Rectal smooth muscle tissue (tissue), 1 donor: ENCODE data around the gene TOM1L2.
A peak's percentile ranks its signal among the peaks of the same experiment; 100 is the strongest.
"Not testable (repeated sequence)": the region's sequence is repeated elsewhere in the genome, so short reads cannot be mapped to it uniquely, and the experiment has no call there.

Experiments used
- H3K27ac ChIP-seq: one replicate; pipeline ENCODE4 v1.7.0; 2013; ENCODE audit warnings: low read depth, low read length, inconsistent platforms
- H3K27me3 ChIP-seq: one replicate; pipeline ENCODE4 v1.7.0; 2013; ENCODE audit warnings: low read length; ENCODE audit not compliant: control insufficient read depth, insufficient read depth
- H3K36me3 ChIP-seq: one replicate; pipeline ENCODE4 v1.7.0; 2013; ENCODE audit warnings: low read length; ENCODE audit not compliant: control insufficient read depth, insufficient read depth
- H3K4me1 ChIP-seq: one replicate; pipeline ENCODE4 v1.7.0; 2013; ENCODE audit warnings: low read length; ENCODE audit not compliant: control insufficient read depth, insufficient read depth
- H3K4me3 ChIP-seq: one replicate; pipeline ENCODE4 v1.7.0; 2013; ENCODE audit warnings: low read length
- H3K9ac ChIP-seq: one replicate; pipeline ENCODE4 v1.7.0; 2013; ENCODE audit warnings: low read length

TOM1L2 gene

GRCh38 chr17:17921192-17922069 lies 50.8 kb downstream of the TOM1L2 start:
- H3K36me3 ChIP-seq, result no peaks in the 10 kb centered on the region
- no peaks in the 10 kb centered on the region for H3K27me3 ChIP-seq
- H3K4me3 ChIP-seq, result no peak overlapping the region
- H3K9ac ChIP-seq, result no peak overlapping the region
- H3K27ac ChIP-seq, result peak overlapping the region; percentile 41
- H3K4me1 ChIP-seq, result peaks cover 24% of the 10 kb centered on the region

- Histone ChIP-seq H3K4me1 (peaks cover 24% of the 10 kb centered on the region), H3K9ac (no peak overlapping the region), H3K27me3 (no peaks in the 10 kb centered on the region), H3K36me3 (no peaks in the 10 kb centered on the region), H3K27ac (no peak overlapping the region), H3K4me3 (no peak overlapping the region)
Observed at GRCh38 chr17:17919169-17920107, 52.8 kb downstream of the TOM1L2 start.

GRCh38 chr17:17917394-17917793 lies 54.8 kb downstream of the TOM1L2 start:
- Histone ChIP-seq H3K9ac (no peak overlapping the region), H3K27ac (no peak overlapping the region), H3K36me3 (no peaks in the 10 kb centered on the region), H3K4me1 (peaks cover 28% of the 10 kb centered on the region), H3K27me3 (no peaks in the 10 kb centered on the region), H3K4me3 (no peak overlapping the region)

GRCh38 chr17:17915183-17915582 lies 57.0 kb downstream of the TOM1L2 start:
- H3K27ac ChIP-seq, result no peak overlapping the region
- no peak overlapping the region for H3K9ac ChIP-seq
- H3K4me1 ChIP-seq, result peaks cover 13% of the 10 kb centered on the region

GRCh38 chr17:17913695-17914332 lies 58.4 kb downstream of the TOM1L2 start:
- no peak overlapping the region for H3K9ac ChIP-seq

More at GRCh38 chr17:17915183-17915582, 57.0 kb downstream of the TOM1L2 start:
- no peaks in the 10 kb centered on the region for H3K36me3 ChIP-seq
- no peak overlapping the region for H3K4me3 ChIP-seq
- no peaks in the 10 kb centered on the region for H3K27me3 ChIP-seq

GRCh38 chr17:17912336-17912735 lies 59.9 kb downstream of the TOM1L2 start:
- H3K9ac ChIP-seq, H3K4me3 ChIP-seq, H3K27ac ChIP-seq, H3K36me3 ChIP-seq, H3K27me3 ChIP-seq: not testable (repeated sequence)
- peaks cover 11% of the 10 kb centered on the region for H3K4me1 ChIP-seq

More at GRCh38 chr17:17913695-17914332, 58.4 kb downstream of the TOM1L2 start:
- Histone ChIP-seq H3K4me3 (no peak overlapping the region), H3K36me3 (no peaks in the 10 kb centered on the region), H3K27me3 (no peaks in the 10 kb centered on the region), H3K4me1 (peaks cover 11% of the 10 kb centered on the region), H3K27ac (no peak overlapping the region)

- H3K27me3 ChIP-seq, result no peaks in the 10 kb centered on the region
- no peak overlapping the region for H3K9ac ChIP-seq
- no peaks in the 10 kb centered on the region for H3K36me3 ChIP-seq
- no peak overlapping the region for H3K4me3 ChIP-seq
- H3K27ac ChIP-seq, result no peak overlapping the region
- H3K4me1 ChIP-seq, result peaks cover 15% of the 10 kb centered on the region
Observed at GRCh38 chr17:17911001-17911613, 61.1 kb downstream of the TOM1L2 start.

GRCh38 chr17:17910060-17910459 lies 62.1 kb downstream of the TOM1L2 start:
- H3K4me1 ChIP-seq, result peaks cover 15% of the 10 kb centered on the region
- H3K27ac ChIP-seq, result no peak overlapping the region
- no peak overlapping the region for H3K9ac ChIP-seq
- H3K27me3 ChIP-seq, result no peaks in the 10 kb centered on the region
- H3K4me3 ChIP-seq, result no peak overlapping the region
- no peaks in the 10 kb centered on the region for H3K36me3 ChIP-seq

- Histone ChIP-seq H3K36me3 (no peaks in the 10 kb centered on the region), H3K4me3 (no peak overlapping the region), H3K27me3 (no peaks in the 10 kb centered on the region), H3K9ac (no peak overlapping the region), H3K27ac (no peak overlapping the region), H3K4me1 (peaks cover 10% of the 10 kb centered on the region)
Observed at GRCh38 chr17:17909078-17909477, 63.1 kb downstream of the TOM1L2 start.

- Histone ChIP-seq H3K27me3 (no peaks in the 10 kb centered on the region), H3K4me1 (peaks cover 4% of the 10 kb centered on the region), H3K4me3 (no peak overlapping the region), H3K27ac (no peak overlapping the region), H3K9ac (no peak overlapping the region), H3K36me3 (no peaks in the 10 kb centered on the region)
Observed at GRCh38 chr17:17907469-17907868, 64.7 kb downstream of the TOM1L2 start.

GRCh38 chr17:17906418-17907215 lies 65.6 kb downstream of the TOM1L2 start:
- H3K36me3 ChIP-seq, result no peaks in the 10 kb centered on the region
- H3K4me1 ChIP-seq, result peaks cover 4% of the 10 kb centered on the region
- no peak overlapping the region for H3K4me3 ChIP-seq
- no peaks in the 10 kb centered on the region for H3K27me3 ChIP-seq
- H3K27ac ChIP-seq, result no peak overlapping the region
- no peak overlapping the region for H3K9ac ChIP-seq
